Activated CD4-positive, alpha-beta memory T cell treated with anti-CD3 and anti-CD28 coated beads for 36 hours (primary cell): ENCODE measurements around the gene KRTAP5-10. TPM values are rescaled to one million over a fixed set of nuclear protein-coding genes. Genes with fewer than 3 reads are reported as not detected.
"Not testable (repeated sequence)": the region's sequence is repeated elsewhere in the genome, so short reads cannot be mapped to it uniquely, and the experiment has no call there.

Source experiments
- CTCF ChIA-PET: fragments of 350-600 bp; sonication (Branson Sonifier 250); formaldehyde crosslinking; loops from one replicate; lab custom pipeline; 2021; ENCODE audit warnings: antibody characterized with exemption, inconsistent platforms; lab: Charles Lee
- POLR2A ChIA-PET: fragments of 350-600 bp; sonication (Branson Sonifier 250); formaldehyde crosslinking; loops from one replicate; lab custom pipeline; 2021; ENCODE audit warnings: antibody characterized with exemption; lab: Charles Lee
- DNase-seq: peaks from one replicate; pipeline ENCODE4 v3.0.0-alpha.2; 2020
- H3K27ac Mint-ChIP-seq: one replicate; pipeline ENCODE4 v1.8.0; 2021; ENCODE audit warnings: mixed read lengths
- H3K27me3 Mint-ChIP-seq: one replicate; pipeline ENCODE4 v1.8.0; 2021; ENCODE audit warnings: mixed read lengths
- H3K36me3 Mint-ChIP-seq: one replicate; pipeline ENCODE4 v1.8.0; 2021; ENCODE audit warnings: mixed read lengths
- H3K4me1 Mint-ChIP-seq: one replicate; pipeline ENCODE4 v1.8.0; 2021; ENCODE audit warnings: low read depth, mixed read lengths
- H3K4me3 Mint-ChIP-seq: one replicate; pipeline ENCODE4 v1.8.0; 2021; ENCODE audit warnings: mild to moderate bottlenecking, mixed read lengths
- H3K9me3 Mint-ChIP-seq: one replicate; pipeline ENCODE4 v1.8.0; 2021; ENCODE audit warnings: mixed read lengths
- intact Hi-C: fragments of 100-400 bp; cut with micrococcal nuclease; formaldehyde crosslinking; loops from one replicate; pipeline ENCODE4 v1.15.1; 2023
- total RNA-seq, 2 experiments: library from RNA; stranded (reverse); gene quantifications; one replicate each; pipeline ENCODE4 v1.2.3, GENCODE V29; 2021

Gene KRTAP5-10
- total RNA-seq, 2 experiments from 2014 or later = not detected

GRCh38 chr11:71535825-71536224 lies 29.5 kb upstream of the KRTAP5-10 start:
- H3K4me3 Mint-ChIP-seq = no peak overlapping the region
- H3K9me3 Mint-ChIP-seq = peaks cover 4% of the 10 kb centered on the region

GRCh38 chr11:71537537-71537936 lies 27.8 kb upstream of the KRTAP5-10 start:
- Mint-ChIP-seq H3K9me3 (peaks cover 12% of the 10 kb centered on the region), H3K27ac (no peak overlapping the region), H3K27me3 (peaks cover 15% of the 10 kb centered on the region), H3K4me1 (peaks cover 6% of the 10 kb centered on the region), H3K4me3 (no peak overlapping the region), H3K36me3 (peaks cover 5% of the 10 kb centered on the region)
- intact Hi-C loops = no loop called here
- DNase-seq = no peak
- ChIA-PET CTCF (no interaction called here), POLR2A (no interaction called here)

More at GRCh38 chr11:71535825-71536224, 29.5 kb upstream of the KRTAP5-10 start:
- DNase-seq = no peak
- POLR2A ChIA-PET = no interaction called here
- Mint-ChIP-seq H3K27ac (no peak overlapping the region), H3K27me3 (peaks cover 6% of the 10 kb centered on the region), H3K4me1 (peaks cover 4% of the 10 kb centered on the region), H3K36me3 (peaks cover 3% of the 10 kb centered on the region)
- CTCF ChIA-PET = no interaction called here
- intact Hi-C loops = no loop called here

- POLR2A ChIA-PET, H3K36me3 Mint-ChIP-seq, intact Hi-C loops, H3K4me1 Mint-ChIP-seq, H3K27ac Mint-ChIP-seq, H3K4me3 Mint-ChIP-seq, DNase-seq, CTCF ChIA-PET: not testable (repeated sequence)
- Mint-ChIP-seq H3K27me3 (peaks cover 18% of the 10 kb centered on the region), H3K9me3 (peaks cover 12% of the 10 kb centered on the region)
Measured at GRCh38 chr11:71537977-71538665, 27.2 kb upstream of the KRTAP5-10 start, which contains the start of gene KRTAP5-8. KRTAP5-8 (plus strand) TSS chr11:71538025; CDS start chr11:71538056, 31 bp downstream.

- Mint-ChIP-seq H3K27me3 (peaks cover 23% of the 10 kb centered on the region), H3K4me1 (peaks cover 14% of the 10 kb centered on the region), H3K27ac (no peak overlapping the region), H3K36me3 (peaks cover 5% of the 10 kb centered on the region), H3K9me3 (peaks cover 12% of the 10 kb centered on the region), H3K4me3 (no peak overlapping the region)
- CTCF ChIA-PET = no interaction called here
- POLR2A ChIA-PET = no interaction called here
- intact Hi-C loops = no loop called here
- DNase-seq = no peak
Measured at GRCh38 chr11:71538666-71538990, 26.7 kb upstream of the KRTAP5-10 start.

- POLR2A ChIA-PET = no interaction called here
- Mint-ChIP-seq H3K27ac (no peak overlapping the region), H3K4me3 (no peak overlapping the region), H3K27me3 (peaks cover 25% of the 10 kb centered on the region), H3K9me3 (peaks cover 12% of the 10 kb centered on the region), H3K36me3 (peaks cover 5% of the 10 kb centered on the region), H3K4me1 (peaks cover 17% of the 10 kb centered on the region)
- no peak for DNase-seq
- CTCF ChIA-PET = no interaction called here
- intact Hi-C loops = no loop called here
Measured at GRCh38 chr11:71539017-71539416, 26.3 kb upstream of the KRTAP5-10 start.

- peaks cover 30% of the 10 kb centered on the region for H3K27me3 Mint-ChIP-seq
- H3K27ac Mint-ChIP-seq, POLR2A ChIA-PET: not testable (repeated sequence)
Measured at GRCh38 chr11:71539971-71540370, 25.4 kb upstream of the KRTAP5-10 start.

GRCh38 chr11:71540521-71541304 lies 24.6 kb upstream of the KRTAP5-10 start:
- H3K36me3 Mint-ChIP-seq, H3K4me3 Mint-ChIP-seq, POLR2A ChIA-PET, H3K27ac Mint-ChIP-seq: not testable (repeated sequence)
- intact Hi-C loops = loop anchor here (10.0 kb wide), 1 partner anchor 96 kb away; the partner anchor contains the start of gene DHCR7
- peaks cover 21% of the 10 kb centered on the region for H3K4me1 Mint-ChIP-seq
- peaks cover 12% of the 10 kb centered on the region for H3K9me3 Mint-ChIP-seq
- DNase-seq = peak; percentile 10
- peaks cover 33% of the 10 kb centered on the region for H3K27me3 Mint-ChIP-seq
- CTCF ChIA-PET = interaction anchor here (0.6 kb wide), 1 partner anchor 1363 kb away, joined by 3 read pairs; no protein-coding TSS in a partner anchor

More at GRCh38 chr11:71539971-71540370, 25.4 kb upstream of the KRTAP5-10 start:
- H3K9me3 Mint-ChIP-seq = peaks cover 12% of the 10 kb centered on the region
- H3K4me3 Mint-ChIP-seq, CTCF ChIA-PET, DNase-seq, H3K36me3 Mint-ChIP-seq: not testable (repeated sequence)
- peaks cover 21% of the 10 kb centered on the region for H3K4me1 Mint-ChIP-seq
- intact Hi-C loops = loop anchor here (10.0 kb wide), 1 partner anchor 95 kb away; the partner anchor contains the start of gene DHCR7

GRCh38 chr11:71542382-71542781 lies 23.0 kb upstream of the KRTAP5-10 start:
- intact Hi-C loops = loop anchor here (10.0 kb wide), 1 partner anchor 98 kb away; the partner anchor contains the start of gene DHCR7
- H3K9me3 Mint-ChIP-seq = peaks cover 12% of the 10 kb centered on the region
- ChIA-PET POLR2A (no interaction called here), CTCF (no interaction called here)
- peaks cover 40% of the 10 kb centered on the region for H3K27me3 Mint-ChIP-seq
- DNase-seq = no peak
- no peak overlapping the region for H3K4me3 Mint-ChIP-seq
- H3K27ac Mint-ChIP-seq = no peak overlapping the region
- peaks cover 21% of the 10 kb centered on the region for H3K4me1 Mint-ChIP-seq
- peaks cover 5% of the 10 kb centered on the region for H3K36me3 Mint-ChIP-seq

GRCh38 chr11:71542879-71543777 lies 22.2 kb upstream of the KRTAP5-10 start:
- peaks cover 42% of the 10 kb centered on the region for H3K27me3 Mint-ChIP-seq
- no peak overlapping the region for H3K27ac Mint-ChIP-seq
- H3K9me3 Mint-ChIP-seq = peaks cover 12% of the 10 kb centered on the region
- H3K4me3 Mint-ChIP-seq = no peak overlapping the region
- peak; percentile 50 for DNase-seq
- H3K36me3 Mint-ChIP-seq = peaks cover 5% of the 10 kb centered on the region
- ChIA-PET CTCF (no interaction called here), POLR2A (no interaction called here)
- intact Hi-C loops = loop anchor here (10.0 kb wide), 1 partner anchor 98 kb away; the partner anchor contains the start of gene DHCR7
- H3K4me1 Mint-ChIP-seq = peaks cover 21% of the 10 kb centered on the region

GRCh38 chr11:71543866-71544265 lies 21.5 kb upstream of the KRTAP5-10 start:
- H3K9me3 Mint-ChIP-seq = peaks cover 12% of the 10 kb centered on the region
- POLR2A ChIA-PET = no interaction called here
- H3K4me3 Mint-ChIP-seq = no peak overlapping the region
- CTCF ChIA-PET = no interaction called here
- peak; percentile 10 for DNase-seq
- intact Hi-C loops = loop anchor here (10.0 kb wide), 1 partner anchor 99 kb away; the partner anchor contains the start of gene DHCR7
- H3K27me3 Mint-ChIP-seq = peaks cover 42% of the 10 kb centered on the region
- peaks cover 5% of the 10 kb centered on the region for H3K36me3 Mint-ChIP-seq
- peaks cover 21% of the 10 kb centered on the region for H3K4me1 Mint-ChIP-seq
- no peak overlapping the region for H3K27ac Mint-ChIP-seq

GRCh38 chr11:71544525-71545214 lies 20.7 kb upstream of the KRTAP5-10 start:
- intact Hi-C loops = loop anchor here (10.0 kb wide), 1 partner anchor 100 kb away; the partner anchor contains the start of gene DHCR7
- H3K4me1 Mint-ChIP-seq = peaks cover 21% of the 10 kb centered on the region
- CTCF ChIA-PET = no interaction called here
- no peak overlapping the region for H3K27ac Mint-ChIP-seq
- peaks cover 12% of the 10 kb centered on the region for H3K9me3 Mint-ChIP-seq
- peaks cover 46% of the 10 kb centered on the region for H3K27me3 Mint-ChIP-seq
- POLR2A ChIA-PET = no interaction called here
- H3K4me3 Mint-ChIP-seq = no peak overlapping the region
- DNase-seq = no peak
- H3K36me3 Mint-ChIP-seq = peaks cover 5% of the 10 kb centered on the region
